Measurements from ENCODE around the gene SPTBN1.

Gene SPTBN1

DNA sequence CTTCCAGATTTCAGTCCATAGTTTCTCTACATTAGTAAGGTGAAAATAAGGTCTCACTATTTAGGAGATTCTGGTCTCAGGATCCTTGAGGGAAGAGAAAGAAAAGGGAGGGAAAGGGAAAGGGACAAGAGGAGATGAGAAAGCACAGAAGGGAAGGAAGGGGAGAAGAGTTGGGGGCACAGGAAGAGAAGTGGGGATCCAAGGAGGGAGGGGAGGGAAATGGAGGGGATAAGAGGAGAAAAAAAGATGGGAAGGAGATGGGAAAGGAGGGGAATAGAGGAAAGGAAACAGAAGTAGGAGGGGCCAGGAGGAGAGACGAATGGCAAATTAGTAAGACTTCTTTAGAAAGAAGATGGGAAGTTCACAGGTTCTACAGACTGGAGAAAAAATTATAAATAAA, 39.2 kb upstream of the SPTBN1 start:
- TF ChIP-seq, protein P1, sequence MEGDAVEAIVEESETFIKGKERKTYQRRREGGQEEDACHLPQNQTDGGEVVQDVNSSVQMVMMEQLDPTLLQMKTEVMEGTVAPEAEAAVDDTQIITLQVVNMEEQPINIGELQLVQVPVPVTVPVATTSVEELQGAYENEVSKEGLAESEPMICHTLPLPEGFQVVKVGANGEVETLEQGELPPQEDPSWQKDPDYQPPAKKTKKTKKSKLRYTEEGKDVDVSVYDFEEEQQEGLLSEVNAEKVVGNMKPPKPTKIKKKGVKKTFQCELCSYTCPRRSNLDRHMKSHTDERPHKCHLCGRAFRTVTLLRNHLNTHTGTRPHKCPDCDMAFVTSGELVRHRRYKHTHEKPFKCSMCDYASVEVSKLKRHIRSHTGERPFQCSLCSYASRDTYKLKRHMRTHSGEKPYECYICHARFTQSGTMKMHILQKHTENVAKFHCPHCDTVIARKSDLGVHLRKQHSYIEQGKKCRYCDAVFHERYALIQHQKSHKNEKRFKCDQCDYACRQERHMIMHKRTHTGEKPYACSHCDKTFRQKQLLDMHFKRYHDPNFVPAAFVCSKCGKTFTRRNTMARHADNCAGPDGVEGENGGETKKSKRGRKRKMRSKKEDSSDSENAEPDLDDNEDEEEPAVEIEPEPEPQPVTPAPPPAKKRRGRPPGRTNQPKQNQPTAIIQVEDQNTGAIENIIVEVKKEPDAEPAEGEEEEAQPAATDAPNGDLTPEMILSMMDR (IDR thresholded peaks at IDR 0.05; ENCODE audit: control insufficient read depth, insufficient read depth, low read depth, low read length, missing control alignments), result no peak
- DNase-seq (ENCODE audit: low read depth), result no peak
- no peak overlapping the region for H3K4me3 ChIP-seq (ENCODE audit: control insufficient read depth, low read depth, low read length)

DNA sequence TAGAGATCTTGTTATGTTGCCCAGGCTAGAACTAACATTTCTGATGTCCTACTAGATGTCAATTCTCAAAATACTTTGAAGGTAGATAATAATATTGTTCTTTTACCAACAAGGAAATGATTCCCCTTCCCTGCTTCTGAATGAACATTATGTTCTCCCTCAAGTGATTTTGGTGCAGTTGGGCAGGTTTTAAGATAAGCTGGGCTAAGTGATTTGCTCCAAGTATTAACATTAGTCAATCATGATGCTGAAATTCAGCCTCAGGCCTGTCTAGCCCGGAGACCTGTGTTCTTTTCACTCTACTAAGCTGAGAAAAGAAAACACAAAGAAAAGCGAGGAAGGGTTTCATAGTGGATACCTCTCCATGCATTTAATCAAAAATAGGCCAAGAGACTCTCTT, 38.5 kb upstream of the SPTBN1 start:
- TF ChIP-seq, protein P1 (IDR thresholded peaks at IDR 0.05; ENCODE audit: control insufficient read depth, insufficient read depth, low read depth, low read length, missing control alignments), result no peak
- no peak overlapping the region for H3K4me3 ChIP-seq (ENCODE audit: control insufficient read depth, low read depth, low read length)
- no peak for DNase-seq (ENCODE audit: low read depth)

DNA sequence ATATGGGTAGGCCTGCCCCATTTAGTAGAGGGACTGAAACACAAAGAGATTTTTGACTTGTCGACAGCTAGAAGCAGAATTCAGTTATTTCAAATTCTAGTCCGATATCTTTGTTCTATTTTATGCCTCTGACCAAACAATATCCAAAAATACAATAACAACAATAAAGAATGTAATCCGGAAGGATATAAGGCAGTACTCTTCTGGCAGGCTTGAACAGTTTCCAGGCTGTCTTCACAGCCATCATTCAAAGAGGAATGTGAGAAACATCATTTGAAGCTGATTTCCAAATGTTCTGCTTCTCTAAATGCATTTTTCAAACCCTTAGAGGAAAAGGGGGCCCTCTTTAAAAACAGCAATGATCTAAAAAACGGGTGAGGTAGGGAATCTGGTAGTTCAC, 36.7 kb upstream of the SPTBN1 start:
- no peak for DNase-seq (ENCODE audit: low read depth)
- H3K4me3 ChIP-seq (ENCODE audit: control insufficient read depth, low read depth, low read length), result no peak overlapping the region
- TF ChIP-seq, protein P1 (IDR thresholded peaks at IDR 0.05; ENCODE audit: control insufficient read depth, insufficient read depth, low read depth, low read length, missing control alignments), result no peak

- TF ChIP-seq, protein P1 (IDR thresholded peaks at IDR 0.05; ENCODE audit: control insufficient read depth, insufficient read depth, low read depth, low read length, missing control alignments), result no peak
- no peak for DNase-seq (ENCODE audit: low read depth)
- no peak overlapping the region for H3K4me3 ChIP-seq (ENCODE audit: control insufficient read depth, low read depth, low read length)
These were observed 36.1 kb upstream of the SPTBN1 start for GRCh38 chr2:54419855-54420523.

GRCh38 chr2:54420524-54421172, 35.5 kb upstream of the SPTBN1 start:
- no peak overlapping the region for H3K4me3 ChIP-seq (ENCODE audit: control insufficient read depth, low read depth, low read length)
- TF ChIP-seq, protein P1 (IDR thresholded peaks at IDR 0.05; ENCODE audit: control insufficient read depth, insufficient read depth, low read depth, low read length, missing control alignments), result no peak
- DNase-seq (ENCODE audit: low read depth), result no peak

DNA sequence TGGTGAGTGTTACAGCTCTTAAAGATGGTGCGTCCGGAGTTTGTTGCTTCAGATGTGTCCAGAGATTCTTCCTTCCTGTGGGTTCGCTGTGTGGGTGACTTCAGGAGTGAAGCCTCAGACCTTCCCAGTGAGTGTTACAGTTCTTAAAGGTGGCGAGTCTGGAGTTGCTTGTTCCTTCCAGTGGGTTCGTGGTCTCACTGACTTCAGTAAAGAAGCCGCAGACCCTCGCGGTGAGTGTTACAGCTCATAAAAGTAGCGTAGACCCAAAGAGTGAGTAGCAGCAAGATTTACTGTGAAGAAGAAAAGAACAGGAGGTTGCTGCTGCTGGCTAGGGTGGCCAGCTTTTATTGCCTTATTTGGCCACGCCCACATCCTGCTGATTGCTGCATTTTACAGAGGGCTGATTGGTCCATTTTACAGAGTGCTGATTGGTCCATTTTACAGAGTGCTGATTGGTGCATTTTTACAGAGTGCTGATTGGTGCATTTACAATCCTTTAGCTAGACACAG, 34.0 kb upstream of the SPTBN1 start:
- DNase-seq (ENCODE audit: low read depth), result no peak
- H3K4me3 ChIP-seq (ENCODE audit: control insufficient read depth, low read depth, low read length), result no peak overlapping the region
- TF ChIP-seq, protein P1 (IDR thresholded peaks at IDR 0.05; ENCODE audit: control insufficient read depth, insufficient read depth, low read depth, low read length, missing control alignments), result no peak
